ENCODE measurements around the gene ARHGAP26. TPM values are rescaled to one million over a fixed set of nuclear protein-coding genes. Genes with fewer than 3 reads are reported as not detected.
A peak's percentile ranks its signal among the peaks of the same experiment; 100 is the strongest.

ARHGAP26 gene
- polyA plus RNA-seq, 3 donors = 26.5 to 56.8 (median 28.7) TPM

GRCh38 chr5:142853682-142854081 is 83.5 kb downstream of the ARHGAP26 start:
- intact Hi-C loops (cut with micrococcal nuclease) = no loop called here
- Histone ChIP-seq H4K20me1 (ENCODE audit: insufficient read depth, low read length) (peaks cover 100% of the 10 kb centered on the region), H3K9ac (ENCODE audit: insufficient read depth, low read length, poor library complexity, severe bottlenecking) (no peak overlapping the region), H3K9me3 (replicated peaks in 1 of 2; ENCODE audit: control insufficient read depth in 1 of 2, insufficient read depth in 1 of 2, low read length in 2 of 2) (no peaks in the 10 kb centered on the region), H3K4me3 (replicated peaks in 1 of 3; ENCODE audit: low read depth in 2 of 3, low read length in 3 of 3) (no peak overlapping the region), H2AFZ (ENCODE audit: insufficient read depth, low read depth, low read length, poor library complexity, severe bottlenecking) (no peak overlapping the region), H3K4me2 (replicated peaks; ENCODE audit: extremely low read depth, low read length, poor library complexity, severe bottlenecking) (no peak overlapping the region), H3K4me1 (ENCODE audit: control insufficient read depth in 1 of 2, insufficient read depth in 2 of 2, low read length in 2 of 2) (peaks cover 13 to 14% of the 10 kb centered on the region in 2 donors), H3K27me3 (ENCODE audit: control insufficient read depth in 2 of 2, insufficient read depth in 2 of 2, low read length in 2 of 2) (no peaks in the 10 kb centered on the region), H3K27ac (ENCODE audit: low read depth in 1 of 2, low read length in 2 of 2) (no peak overlapping the region), H3K36me3 (replicated peaks in 1 of 2; ENCODE audit: control insufficient read depth in 1 of 2, insufficient read depth in 2 of 2, low read length in 2 of 2) (no peaks in the 10 kb centered on the region), H3K79me2 (ENCODE audit: insufficient read depth, low read length) (peaks cover 100% of the 10 kb centered on the region)
- Mint-ChIP-seq H3K27ac (no peak overlapping the region), H3K36me3 (peaks cover 16 to 20% of the 10 kb centered on the region in 2 donors), H3K4me1 (peaks cover 61% of the 10 kb centered on the region), H3K27me3 (ENCODE audit: low read depth in 3 of 3) (peaks cover 0 to 1% (median 0%) of the 10 kb centered on the region in 3 donors), H3K4me3 (no peak overlapping the region), H3K9me3 (no peaks in the 10 kb centered on the region)
- TF ChIP-seq CTCF (IDR thresholded peaks at IDR 0.05) = no peak
- DNase-seq = no peak
- 90% methylated on average over 2 of the region's 4 CpGs for WGBS (ENCODE audit: insufficient coverage)

- TF ChIP-seq CTCF (IDR thresholded peaks at IDR 0.05) = no peak
- H3K9me3 Mint-ChIP-seq = no peaks in the 10 kb centered on the region
- Histone ChIP-seq H3K9ac (ENCODE audit: insufficient read depth, low read length, poor library complexity, severe bottlenecking) (no peak overlapping the region), H3K4me2 (replicated peaks; ENCODE audit: extremely low read depth, low read length, poor library complexity, severe bottlenecking) (no peak overlapping the region), H2AFZ (ENCODE audit: insufficient read depth, low read depth, low read length, poor library complexity, severe bottlenecking) (no peak overlapping the region), H4K20me1 (ENCODE audit: insufficient read depth, low read length) (peaks cover 100% of the 10 kb centered on the region), H3K4me1 (ENCODE audit: control insufficient read depth in 1 of 2, insufficient read depth in 2 of 2, low read length in 2 of 2) (peaks cover 3 to 14% of the 10 kb centered on the region in 2 donors), H3K9me3 (replicated peaks in 1 of 2; ENCODE audit: control insufficient read depth in 1 of 2, insufficient read depth in 1 of 2, low read length in 2 of 2) (no peaks in the 10 kb centered on the region), H3K27ac (ENCODE audit: low read depth in 1 of 2, low read length in 2 of 2) (no peak overlapping the region), H3K36me3 (replicated peaks in 1 of 2; ENCODE audit: control insufficient read depth in 1 of 2, insufficient read depth in 2 of 2, low read length in 2 of 2) (no peaks in the 10 kb centered on the region), H3K4me3 (replicated peaks in 1 of 3; ENCODE audit: low read depth in 2 of 3, low read length in 3 of 3) (no peak overlapping the region), H3K79me2 (ENCODE audit: insufficient read depth, low read length) (peaks cover 100% of the 10 kb centered on the region), H3K27me3 (ENCODE audit: control insufficient read depth in 2 of 2, insufficient read depth in 2 of 2, low read length in 2 of 2) (no peaks in the 10 kb centered on the region)
- peaks cover 0 to 1% (median 0%) of the 10 kb centered on the region in 3 donors for H3K27me3 Mint-ChIP-seq (ENCODE audit: low read depth in 3 of 3)
- peaks cover 66% of the 10 kb centered on the region for H3K4me1 Mint-ChIP-seq
- H3K36me3 Mint-ChIP-seq = peaks cover 10 to 14% of the 10 kb centered on the region in 2 donors
- 100% methylated on average over 3 of the region's 6 CpGs for WGBS (ENCODE audit: insufficient coverage)
- H3K4me3 Mint-ChIP-seq = no peak overlapping the region
- intact Hi-C loops (cut with micrococcal nuclease) = no loop called here
- H3K27ac Mint-ChIP-seq = peak overlapping the region in 2 of 7 donors; percentile 39 to 50
- no peak for DNase-seq
These were observed 86.1 kb downstream of the ARHGAP26 start for GRCh38 chr5:142856269-142856782.
